Activated CD8-positive, alpha-beta T cell treated with anti-CD3 and anti-CD28 coated beads for 36 hours (primary cell): Measurements from ENCODE around the gene TRAPPC8. TPM values are rescaled to one million over a fixed set of nuclear protein-coding genes. Genes with fewer than 3 reads are reported as not detected.

ENCODE experiments used
- ATAC-seq: fragments of 200-7000 bp; cut with Tn5 transposase; one replicate; pipeline ENCODE4 v1.10.0; 2021; ENCODE audit warnings: mild to moderate bottlenecking, moderate library complexity
- CTCF ChIA-PET: fragments of 350-600 bp; sonication (Branson Sonifier 250); formaldehyde crosslinking; loops from one replicate; lab custom pipeline; 2021; ENCODE audit warnings: antibody characterized with exemption; lab: Charles Lee
- POLR2A ChIA-PET: fragments of 350-600 bp; sonication (Branson Sonifier 250); formaldehyde crosslinking; loops from one replicate; lab custom pipeline; 2021; ENCODE audit warnings: antibody characterized with exemption; lab: Charles Lee
- DNase-seq: peaks from one replicate; pipeline ENCODE4 v3.0.0-alpha.2; 2020
- H3K27ac Mint-ChIP-seq: one replicate; pipeline ENCODE4 v1.8.0; 2021; ENCODE audit warnings: mild to moderate bottlenecking, mixed read lengths
- H3K27me3 Mint-ChIP-seq: one replicate; pipeline ENCODE4 v1.8.0; 2021; ENCODE audit warnings: mixed read lengths
- H3K36me3 Mint-ChIP-seq: one replicate; pipeline ENCODE4 v1.8.0; 2021; ENCODE audit warnings: low read depth, mixed read lengths
- H3K4me1 Mint-ChIP-seq: one replicate; pipeline ENCODE4 v1.8.0; 2021; ENCODE audit warnings: low read depth, mixed read lengths
- H3K4me3 Mint-ChIP-seq: one replicate; pipeline ENCODE4 v1.8.0; 2021; ENCODE audit warnings: mild to moderate bottlenecking, moderate library complexity, mixed read lengths
- H3K9me3 Mint-ChIP-seq: one replicate; pipeline ENCODE4 v1.8.0; 2021; ENCODE audit warnings: mixed read lengths
- CTCF ChIP-seq: fragments of 200-600 bp; IDR thresholded peaks from one replicate; pipeline ENCODE4 v1.8.0; 2022; ENCODE audit warnings: antibody characterized with exemption, mild to moderate bottlenecking
- intact Hi-C: fragments of 100-400 bp; cut with micrococcal nuclease; formaldehyde crosslinking; loops from one replicate; pipeline ENCODE4 v1.10.0; 2022
- total RNA-seq, 2 experiments: library from RNA; stranded (reverse); gene quantifications; one replicate each; pipeline ENCODE4 v1.2.3, GENCODE V29; 2021

TRAPPC8 gene
- total RNA-seq, 2 experiments from 2014 or later = 26.1 to 29.6 TPM

DNA sequence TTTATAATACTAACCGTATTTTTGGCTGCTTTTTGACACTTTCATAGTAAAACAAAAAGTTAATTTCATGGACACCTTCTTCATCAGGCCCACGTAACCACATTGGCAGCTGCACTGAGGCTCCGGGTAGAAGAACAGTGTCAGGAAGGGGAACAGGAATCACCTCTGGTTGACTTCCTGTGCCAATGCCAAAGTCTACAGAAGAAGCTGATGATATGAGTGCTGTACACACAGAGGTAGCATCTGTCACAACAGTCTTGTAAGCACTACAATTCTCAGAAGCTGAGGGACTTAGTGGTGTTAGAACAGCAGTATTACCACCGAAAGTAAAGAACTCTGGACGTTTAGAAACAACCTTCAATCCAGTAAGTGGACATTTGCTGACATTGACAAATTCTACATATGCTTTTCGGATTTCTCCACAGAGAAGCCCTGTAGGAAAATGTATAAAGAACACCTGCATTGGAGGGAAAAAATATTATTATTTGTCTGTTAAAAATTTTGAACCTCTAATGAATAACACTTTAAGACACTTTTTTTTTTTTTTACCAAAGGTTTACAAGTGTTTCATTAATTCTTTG lies 85.3 kb downstream of the TRAPPC8 start:
- Mint-ChIP-seq H3K4me1 (peaks cover 4% of the 10 kb centered on the region), H3K36me3 (peaks cover 24% of the 10 kb centered on the region)

GRCh38 chr18:31850844-31851243 lies 92.1 kb downstream of the TRAPPC8 start:
- H3K27me3 Mint-ChIP-seq = no peaks in the 10 kb centered on the region
- DNase-seq = no peak
- no peak overlapping the region for H3K4me3 Mint-ChIP-seq
- ChIA-PET POLR2A (interaction anchor here (0.5 kb wide), 1 partner anchor 345 kb away, joined by 3 read pairs; no protein-coding TSS in a partner anchor), CTCF (interaction anchor here (1.4 to 1.5 kb wide), 2 partner anchors 11 to 31 kb away, joined by 3 read pairs; no protein-coding TSS in a partner anchor)
- H3K4me1 Mint-ChIP-seq = no peaks in the 10 kb centered on the region
- intact Hi-C loops = no loop called here
- H3K9me3 Mint-ChIP-seq = no peaks in the 10 kb centered on the region
- no peak overlapping the region for H3K27ac Mint-ChIP-seq
- ATAC-seq = no peak
- H3K36me3 Mint-ChIP-seq = peaks cover 12% of the 10 kb centered on the region
- no peak for TF ChIP-seq CTCF

More for the DNA sequence above, 85.3 kb downstream of the TRAPPC8 start:
- Mint-ChIP-seq H3K4me3 (no peak overlapping the region), H3K27ac (no peak overlapping the region), H3K27me3 (no peaks in the 10 kb centered on the region), H3K9me3 (no peaks in the 10 kb centered on the region)
- intact Hi-C loops = no loop called here
- DNase-seq (no peak), ATAC-seq (no peak)
- TF ChIP-seq CTCF = no peak
- CTCF ChIA-PET = no interaction called here
- POLR2A ChIA-PET = interaction anchor here (0.5 kb wide), 1 partner anchor 296 kb away, joined by 3 read pairs; no protein-coding TSS in a partner anchor

DNA sequence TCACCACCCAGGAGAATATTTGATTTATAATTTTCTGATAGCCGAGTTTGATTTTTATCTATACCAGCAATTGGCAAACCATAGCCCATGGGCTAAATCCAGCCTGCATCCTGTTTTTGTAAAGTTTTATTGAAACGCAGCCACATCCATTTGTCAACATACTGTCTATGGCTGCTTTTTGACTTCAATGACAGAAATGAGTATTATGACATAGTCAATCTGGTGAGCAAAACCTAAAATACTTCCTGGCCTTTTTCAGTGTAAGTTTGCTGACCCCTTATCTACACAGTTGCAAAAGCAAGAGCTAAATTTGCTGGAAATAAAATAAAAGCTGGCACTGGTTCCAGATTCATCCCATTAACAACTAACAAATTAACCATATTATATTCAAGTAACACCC lies 102.4 kb downstream of the TRAPPC8 start:
- no peak overlapping the region for H3K27ac Mint-ChIP-seq
- ATAC-seq (no peak), DNase-seq (no peak)
- no peak overlapping the region for H3K4me3 Mint-ChIP-seq
- H3K36me3 Mint-ChIP-seq = peaks cover 27% of the 10 kb centered on the region
- ChIA-PET CTCF (interaction anchor here (1.2 kb wide), 1 partner anchor 284 kb away, joined by 3 read pairs; no protein-coding TSS in a partner anchor), POLR2A (no interaction called here)
- no peaks in the 10 kb centered on the region for H3K4me1 Mint-ChIP-seq
- intact Hi-C loops = no loop called here
- TF ChIP-seq CTCF = no peak
- no peaks in the 10 kb centered on the region for H3K27me3 Mint-ChIP-seq
- no peaks in the 10 kb centered on the region for H3K9me3 Mint-ChIP-seq

- no peak for TF ChIP-seq CTCF
- Mint-ChIP-seq H3K36me3 (peaks cover 31% of the 10 kb centered on the region), H3K4me3 (no peak overlapping the region), H3K27me3 (no peaks in the 10 kb centered on the region), H3K27ac (no peak overlapping the region), H3K4me1 (no peaks in the 10 kb centered on the region), H3K9me3 (no peaks in the 10 kb centered on the region)
- POLR2A ChIA-PET = no interaction called here
- CTCF ChIA-PET = no interaction called here
- DNase-seq (no peak), ATAC-seq (no peak)
- intact Hi-C loops = no loop called here
These were observed 105.0 kb downstream of the TRAPPC8 start for GRCh38 chr18:31837879-31838278.

GRCh38 chr18:31835528-31836133 lies 107.3 kb downstream of the TRAPPC8 start:
- ATAC-seq (no peak), DNase-seq (no peak)
- H3K4me3 Mint-ChIP-seq = no peak overlapping the region
- peaks cover 33% of the 10 kb centered on the region for H3K36me3 Mint-ChIP-seq
- H3K4me1 Mint-ChIP-seq = no peaks in the 10 kb centered on the region
- H3K27me3 Mint-ChIP-seq = no peaks in the 10 kb centered on the region
- no peak for TF ChIP-seq CTCF
- intact Hi-C loops = no loop called here
- ChIA-PET POLR2A (no interaction called here), CTCF (no interaction called here)
- H3K27ac Mint-ChIP-seq = no peak overlapping the region
- no peaks in the 10 kb centered on the region for H3K9me3 Mint-ChIP-seq
